Activated B cell treated with CpG ODN at 0.5 μM for 24 hours (primary cell): ENCODE data around the gene TAS2R60. TPM values are rescaled to one million over a fixed set of nuclear protein-coding genes. Genes with fewer than 3 reads are reported as not detected.

Experiments used
- ATAC-seq: fragments of 200-7000 bp; cut with Tn5 transposase; one replicate; pipeline ENCODE4 v1.10.0; 2021; ENCODE audit warnings: low read depth, mild to moderate bottlenecking, moderate library complexity
- CTCF ChIA-PET: fragments of 350-600 bp; sonication (Branson Sonifier 250); formaldehyde crosslinking; loops from one replicate; lab custom pipeline; 2021; ENCODE audit warnings: antibody characterized with exemption; lab: Charles Lee
- POLR2A ChIA-PET: fragments of 350-600 bp; sonication (Branson Sonifier 250); formaldehyde crosslinking; loops from one replicate; lab custom pipeline; 2021; ENCODE audit warnings: antibody characterized with exemption; lab: Charles Lee
- DNase-seq: peaks from one replicate; pipeline ENCODE4 v3.0.0; 2022
- H3K27ac Mint-ChIP-seq: one replicate; pipeline ENCODE4 v1.8.0; 2020; ENCODE audit warnings: mixed read lengths
- H3K27me3 Mint-ChIP-seq: one replicate; pipeline ENCODE4 v1.8.0; 2021; ENCODE audit warnings: mixed read lengths
- H3K36me3 Mint-ChIP-seq: one replicate; pipeline ENCODE4 v1.8.0; 2021; ENCODE audit warnings: low read depth, mixed read lengths
- H3K4me1 Mint-ChIP-seq: one replicate; pipeline ENCODE4 v1.8.0; 2021; ENCODE audit warnings: mixed read lengths
- H3K4me3 Mint-ChIP-seq: one replicate; pipeline ENCODE4 v1.8.0; 2020; ENCODE audit warnings: mild to moderate bottlenecking, mixed read lengths
- H3K9me3 Mint-ChIP-seq: one replicate; pipeline ENCODE4 v1.8.0; 2020; ENCODE audit warnings: mixed read lengths
- intact Hi-C: fragments of 100-400 bp; cut with micrococcal nuclease; formaldehyde crosslinking; loops from one replicate; pipeline ENCODE4 v1.15.1; 2024
- total RNA-seq: library from RNA; stranded (reverse); gene quantifications from 2 replicates; pipeline ENCODE4 v1.2.3, GENCODE V29; 2022
- TF ChIP-seq, protein P1 (sequence below): fragments of 200-600 bp; IDR thresholded peaks from one replicate; pipeline ENCODE4 v1.8.0; 2022; ENCODE audit warnings: antibody characterized with exemption, mild to moderate bottlenecking

The TAS2R60 gene
- total RNA-seq, 1 donor from 2014 or later = not detected

DNA sequence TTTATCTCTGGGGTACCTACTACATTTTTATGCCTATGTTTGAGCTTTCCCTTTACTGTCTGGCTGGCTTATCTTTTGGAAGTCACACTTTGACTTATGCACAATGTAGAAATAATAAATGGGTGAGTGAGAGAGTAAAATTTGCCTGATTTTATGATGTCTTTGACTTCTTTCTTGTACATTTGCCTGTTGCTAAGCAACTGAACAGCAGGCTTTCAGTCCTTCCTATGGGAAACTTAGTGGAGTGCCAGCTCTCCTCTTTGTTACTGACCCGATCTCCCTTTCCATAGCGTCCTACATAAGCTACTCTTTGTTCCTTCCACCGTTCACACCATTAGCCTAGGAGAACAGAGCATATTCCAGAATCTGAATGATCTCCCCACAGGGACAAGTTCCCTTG lies 4.2 kb downstream of the TAS2R60 start:
- H3K36me3 Mint-ChIP-seq = no peaks in the 10 kb centered on the region
- intact Hi-C loops = no loop called here
- TF ChIP-seq, protein P1, sequence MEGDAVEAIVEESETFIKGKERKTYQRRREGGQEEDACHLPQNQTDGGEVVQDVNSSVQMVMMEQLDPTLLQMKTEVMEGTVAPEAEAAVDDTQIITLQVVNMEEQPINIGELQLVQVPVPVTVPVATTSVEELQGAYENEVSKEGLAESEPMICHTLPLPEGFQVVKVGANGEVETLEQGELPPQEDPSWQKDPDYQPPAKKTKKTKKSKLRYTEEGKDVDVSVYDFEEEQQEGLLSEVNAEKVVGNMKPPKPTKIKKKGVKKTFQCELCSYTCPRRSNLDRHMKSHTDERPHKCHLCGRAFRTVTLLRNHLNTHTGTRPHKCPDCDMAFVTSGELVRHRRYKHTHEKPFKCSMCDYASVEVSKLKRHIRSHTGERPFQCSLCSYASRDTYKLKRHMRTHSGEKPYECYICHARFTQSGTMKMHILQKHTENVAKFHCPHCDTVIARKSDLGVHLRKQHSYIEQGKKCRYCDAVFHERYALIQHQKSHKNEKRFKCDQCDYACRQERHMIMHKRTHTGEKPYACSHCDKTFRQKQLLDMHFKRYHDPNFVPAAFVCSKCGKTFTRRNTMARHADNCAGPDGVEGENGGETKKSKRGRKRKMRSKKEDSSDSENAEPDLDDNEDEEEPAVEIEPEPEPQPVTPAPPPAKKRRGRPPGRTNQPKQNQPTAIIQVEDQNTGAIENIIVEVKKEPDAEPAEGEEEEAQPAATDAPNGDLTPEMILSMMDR = no peak
- POLR2A ChIA-PET = no interaction called here
- ATAC-seq = no peak
- H3K27ac Mint-ChIP-seq = no peak overlapping the region
- DNase-seq = no peak
- H3K27me3 Mint-ChIP-seq = peaks cover 4% of the 10 kb centered on the region
- no peaks in the 10 kb centered on the region for H3K4me1 Mint-ChIP-seq
- H3K9me3 Mint-ChIP-seq = no peaks in the 10 kb centered on the region
- H3K4me3 Mint-ChIP-seq = no peak overlapping the region
- CTCF ChIA-PET = no interaction called here

DNA sequence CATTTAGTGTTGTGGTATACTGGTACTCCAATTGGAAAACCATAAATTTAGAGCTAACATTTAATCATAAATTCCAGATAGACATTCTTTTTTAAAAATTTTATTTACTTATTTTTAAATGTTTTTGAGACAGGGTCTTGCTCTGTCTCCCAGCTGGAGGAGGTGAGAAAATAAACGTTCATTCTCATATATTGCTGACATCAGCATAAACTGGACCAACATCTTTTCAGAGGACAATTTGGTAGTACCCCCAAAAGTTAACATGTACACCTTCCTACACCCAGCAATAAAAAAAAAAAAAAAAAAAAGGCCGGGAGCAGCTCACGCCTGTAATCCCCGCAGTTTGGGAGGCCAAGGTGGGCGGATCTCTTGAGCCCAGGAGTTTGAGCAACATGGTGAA lies 5.2 kb downstream of the TAS2R60 start:
- no peak overlapping the region for H3K4me3 Mint-ChIP-seq
- no peak for ATAC-seq
- ChIA-PET CTCF (no interaction called here), POLR2A (no interaction called here)
- peaks cover 4% of the 10 kb centered on the region for H3K27me3 Mint-ChIP-seq
- H3K36me3 Mint-ChIP-seq = no peaks in the 10 kb centered on the region
- H3K27ac Mint-ChIP-seq = no peak overlapping the region
- no peaks in the 10 kb centered on the region for H3K4me1 Mint-ChIP-seq
- no peak for DNase-seq
- TF ChIP-seq, protein P1 = no peak
- no peaks in the 10 kb centered on the region for H3K9me3 Mint-ChIP-seq
- intact Hi-C loops = no loop called here

DNA sequence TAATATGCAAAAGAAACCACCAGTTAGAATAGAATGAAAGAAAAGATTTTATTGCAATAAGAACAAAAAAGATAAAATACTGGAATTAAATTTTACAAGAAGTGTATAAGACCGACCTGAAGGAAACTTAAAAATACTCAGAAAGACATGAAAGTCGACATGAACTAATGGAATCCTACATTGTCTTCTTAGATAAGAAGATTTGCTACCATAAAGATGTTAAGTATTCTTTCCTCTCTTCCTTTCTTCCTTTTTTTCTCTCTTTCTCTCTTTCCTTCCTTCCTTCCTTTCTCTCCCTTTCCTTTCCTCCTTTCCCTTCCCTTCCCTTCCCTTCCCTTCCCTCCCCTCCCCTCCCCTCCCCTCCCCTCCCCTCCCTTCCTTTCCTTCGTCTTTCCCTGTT lies 6.5 kb downstream of the TAS2R60 start:
- DNase-seq = no peak
- H3K9me3 Mint-ChIP-seq = no peaks in the 10 kb centered on the region
- intact Hi-C loops = no loop called here
- no peak for ATAC-seq
- no peak overlapping the region for H3K27ac Mint-ChIP-seq
- peaks cover 6% of the 10 kb centered on the region for H3K27me3 Mint-ChIP-seq
- ChIA-PET POLR2A (no interaction called here), CTCF (no interaction called here)
- H3K4me3 Mint-ChIP-seq = no peak overlapping the region
- no peaks in the 10 kb centered on the region for H3K36me3 Mint-ChIP-seq
- TF ChIP-seq, protein P1 = no peak
- H3K4me1 Mint-ChIP-seq = no peaks in the 10 kb centered on the region

DNA sequence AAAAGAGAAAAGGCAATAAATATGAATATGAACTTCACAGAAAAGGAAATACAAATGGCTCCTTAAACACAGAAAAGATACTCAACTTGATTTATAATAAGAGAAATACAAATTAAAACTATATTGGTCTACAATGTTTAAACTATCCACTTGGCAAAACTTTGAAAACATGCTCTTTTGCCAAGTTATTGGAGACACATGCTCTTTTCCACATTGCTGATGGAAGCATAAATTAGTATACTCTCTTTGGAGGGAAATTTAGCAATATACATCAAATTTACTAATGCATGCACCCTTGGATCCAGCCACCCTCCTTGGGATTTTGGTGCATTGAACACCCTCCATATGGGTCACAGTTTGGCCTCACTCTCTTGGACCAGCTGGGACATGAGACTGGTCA lies 7.9 kb downstream of the TAS2R60 start:
- Mint-ChIP-seq H3K27ac (no peak overlapping the region), H3K27me3 (peaks cover 6% of the 10 kb centered on the region), H3K36me3 (no peaks in the 10 kb centered on the region), H3K4me1 (no peaks in the 10 kb centered on the region), H3K9me3 (no peaks in the 10 kb centered on the region), H3K4me3 (no peak overlapping the region)
- TF ChIP-seq, protein P1 = no peak
- ATAC-seq (no peak), DNase-seq (no peak)
- CTCF ChIA-PET = no interaction called here
- POLR2A ChIA-PET = no interaction called here
- intact Hi-C loops = no loop called here

DNA sequence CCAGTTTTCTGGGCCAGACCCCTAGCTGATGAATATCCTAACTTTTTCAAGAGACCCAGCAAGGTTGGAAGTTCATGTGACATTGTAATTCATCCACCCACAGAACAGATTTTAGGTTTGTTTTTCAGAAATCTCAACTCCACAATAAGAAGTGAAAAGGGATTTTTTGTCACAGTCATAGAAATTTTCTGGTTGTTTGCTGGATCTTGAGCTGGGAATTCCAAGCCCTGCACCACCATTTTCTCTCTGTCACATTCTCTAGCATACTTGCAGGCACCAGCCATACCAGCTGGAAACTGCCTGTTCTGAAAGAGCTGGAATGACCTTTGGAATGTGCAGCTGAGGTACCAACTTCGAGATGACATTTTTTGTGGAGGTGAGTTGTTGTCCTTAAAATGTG lies 8.5 kb downstream of the TAS2R60 start:
- TF ChIP-seq, protein P1 = no peak
- no peak overlapping the region for H3K4me3 Mint-ChIP-seq
- ATAC-seq (no peak), DNase-seq (no peak)
- no peaks in the 10 kb centered on the region for H3K4me1 Mint-ChIP-seq
- intact Hi-C loops = no loop called here
- ChIA-PET CTCF (no interaction called here), POLR2A (no interaction called here)
- no peaks in the 10 kb centered on the region for H3K9me3 Mint-ChIP-seq
- H3K36me3 Mint-ChIP-seq = no peaks in the 10 kb centered on the region
- peaks cover 6% of the 10 kb centered on the region for H3K27me3 Mint-ChIP-seq
- no peak overlapping the region for H3K27ac Mint-ChIP-seq
